NCI-H2196 treated with DMSO at 0.1 percent for 48 hours (cell line): ENCODE results near the gene FLOT2.
A peak's percentile ranks its signal among the peaks of the same experiment; 100 is the strongest.
"Not testable (repeated sequence)": the region's sequence is repeated elsewhere in the genome, so short reads cannot be mapped to it uniquely, and the experiment has no call there.

ENCODE experiments used
- DNase-seq: peaks from one replicate; lab custom pipeline; 2025; ENCODE audit not compliant: unreplicated experiment; lab: John Stamatoyannopoulos, UW

Gene FLOT2

DNA sequence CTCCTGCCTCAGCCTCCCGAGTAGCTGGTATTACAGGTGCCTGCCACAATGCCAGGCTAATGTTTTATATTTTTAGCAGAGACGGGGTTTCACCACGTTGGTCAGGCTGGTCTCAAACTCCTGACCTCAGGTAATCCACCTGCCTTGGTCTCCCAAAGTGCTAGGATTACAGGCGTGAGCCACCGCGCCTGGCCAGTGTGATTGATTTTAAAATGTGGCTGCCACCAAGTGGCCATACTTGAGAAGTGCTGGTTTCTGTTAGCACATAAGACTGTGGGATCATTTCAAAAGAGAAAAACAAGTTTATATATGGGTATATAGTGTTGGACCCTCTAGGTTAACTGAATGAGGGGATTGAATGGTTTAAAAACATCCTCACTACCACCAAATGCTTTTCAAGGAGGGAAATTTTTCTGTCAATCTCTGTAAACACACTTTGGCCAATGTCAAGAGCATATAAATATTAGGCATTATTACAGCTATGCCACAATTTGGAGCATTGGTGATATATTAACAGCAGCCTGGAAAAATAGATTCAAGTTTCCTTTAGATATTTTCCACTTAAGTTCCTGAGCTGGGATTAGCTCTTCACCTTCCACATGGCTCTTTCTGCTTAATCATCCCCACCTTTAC lies 18.9 kb upstream of the FLOT2 start:
- no peak for DNase-seq

DNA sequence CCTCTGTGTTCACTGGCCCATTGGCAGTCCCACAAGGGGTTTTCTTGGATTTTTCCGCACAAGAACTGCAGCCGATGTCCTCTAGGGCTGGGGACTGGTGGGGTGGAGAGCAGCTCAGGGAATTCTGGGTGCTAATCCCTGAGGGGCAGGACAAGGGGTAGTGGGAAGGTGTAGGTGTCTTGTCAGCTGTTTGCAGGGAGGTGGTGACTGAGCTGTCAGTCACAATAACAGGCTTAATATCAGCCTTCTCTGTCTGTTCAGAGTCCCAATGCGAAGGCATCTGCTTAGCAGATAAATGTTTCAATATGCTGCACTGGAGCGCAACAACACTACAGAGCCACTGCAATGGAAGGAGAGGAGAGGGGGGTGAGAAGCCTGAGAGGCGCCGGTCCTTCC lies 15.4 kb upstream of the FLOT2 start:
- DNase-seq: no peak

DNA sequence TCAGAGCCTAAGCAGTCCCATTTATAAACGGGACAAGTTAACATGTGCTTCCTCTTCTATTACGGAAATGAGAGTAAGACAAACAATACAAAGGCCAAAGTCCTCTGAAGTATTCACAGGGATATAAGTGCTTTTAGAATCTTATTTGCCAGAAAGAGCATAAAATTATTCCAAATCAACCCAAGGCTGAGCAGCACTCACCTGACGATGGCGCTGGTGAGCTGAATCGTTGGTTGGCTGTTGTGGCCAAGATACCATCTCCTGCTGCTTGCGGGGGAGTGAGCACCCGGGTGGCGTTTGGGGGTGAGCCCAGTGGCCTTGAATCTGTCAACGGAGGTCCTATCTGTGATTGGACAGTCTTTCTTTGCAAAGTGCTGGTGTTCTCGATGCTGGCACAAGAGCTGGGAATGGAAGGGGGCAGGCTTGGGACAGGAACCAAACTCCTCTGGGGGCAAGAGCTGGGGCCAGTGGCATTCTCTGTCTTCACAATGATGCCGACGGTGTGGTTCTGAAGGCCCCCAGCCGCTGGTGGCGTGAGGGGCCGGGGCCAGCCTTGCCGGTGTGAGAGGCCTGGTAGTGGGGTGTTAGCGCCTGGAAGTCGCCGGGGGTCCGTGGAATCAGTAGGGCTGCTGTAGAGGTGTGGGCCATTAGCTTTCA lies 14.9 kb upstream of the FLOT2 start:
- DNase-seq: no peak

DNA sequence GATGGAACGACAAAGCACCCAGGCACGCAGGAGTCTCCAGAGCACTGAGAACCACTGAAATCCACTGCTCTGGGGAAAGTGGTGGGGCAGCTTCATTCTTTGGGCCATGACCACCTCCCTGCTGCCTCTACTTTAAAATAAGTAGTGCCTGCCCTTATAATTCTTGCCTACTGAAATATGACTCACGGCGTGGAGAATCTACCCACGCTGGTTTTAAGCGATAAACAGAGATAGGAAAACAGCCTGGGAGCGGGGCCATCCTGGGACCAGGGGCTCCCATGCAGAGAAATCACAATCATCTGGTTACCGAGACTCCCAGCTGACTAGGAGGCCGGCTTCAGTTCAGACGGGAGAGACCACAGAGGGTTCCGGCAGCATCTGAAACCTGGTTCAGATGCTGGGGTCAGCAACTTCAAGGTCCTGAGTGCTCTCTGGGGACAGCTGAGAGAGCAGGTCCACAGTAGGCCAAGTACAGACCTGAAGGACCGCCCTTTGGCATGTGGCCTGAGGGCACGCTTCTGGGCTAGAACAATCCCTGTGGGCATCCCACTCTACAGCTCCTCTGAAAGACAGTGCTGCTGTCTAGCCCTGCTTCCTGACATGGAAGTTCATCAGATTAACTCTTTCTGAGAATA lies 14.0 kb upstream of the FLOT2 start:
- DNase-seq: no peak

DNA sequence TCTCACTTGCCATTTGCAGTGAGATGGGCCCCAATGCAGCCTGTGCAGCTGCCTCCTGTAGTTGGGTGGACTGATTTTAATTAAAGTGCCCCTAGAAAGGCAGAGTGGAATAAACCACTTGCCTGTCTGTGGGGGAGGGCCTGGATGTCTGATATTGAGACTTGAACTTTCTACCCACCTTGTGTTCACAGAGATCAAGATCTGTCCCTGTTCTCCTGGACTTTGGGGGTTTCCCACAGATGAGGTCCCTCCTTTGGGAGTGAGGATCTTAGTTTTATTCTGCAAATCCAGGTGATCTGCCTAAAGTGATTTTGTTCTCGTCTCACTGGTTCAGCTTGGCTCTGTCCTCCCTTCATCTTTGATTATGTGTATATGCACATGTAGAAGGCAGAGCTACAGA lies 13.0 kb upstream of the FLOT2 start:
- DNase-seq: no peak

DNA sequence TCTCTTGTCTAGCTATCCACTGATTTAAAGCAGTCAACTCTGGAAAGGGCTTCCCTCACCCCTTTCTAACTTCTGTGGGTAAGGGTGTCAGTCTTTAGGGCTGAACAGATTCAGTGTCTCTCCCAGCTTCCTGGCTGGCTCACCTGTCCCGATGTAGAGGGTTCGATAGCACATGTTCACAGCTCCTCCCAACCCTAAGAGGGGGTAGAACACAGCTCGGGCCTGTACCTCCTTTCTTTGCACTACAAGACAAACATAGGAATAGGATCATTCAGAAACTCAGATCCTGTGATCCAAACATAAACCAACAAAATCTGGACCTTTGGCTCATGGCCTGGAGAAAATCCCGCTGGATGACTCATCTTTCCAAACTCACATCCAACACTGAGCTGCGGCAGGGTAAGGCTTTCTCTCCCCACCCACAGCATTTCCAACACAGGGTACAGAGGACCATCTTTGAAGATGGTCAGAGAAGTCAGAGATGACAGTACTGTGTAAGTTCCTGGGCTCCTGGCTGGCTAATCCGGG lies 11.2 kb upstream of the FLOT2 start:
- no peak for DNase-seq

DNA sequence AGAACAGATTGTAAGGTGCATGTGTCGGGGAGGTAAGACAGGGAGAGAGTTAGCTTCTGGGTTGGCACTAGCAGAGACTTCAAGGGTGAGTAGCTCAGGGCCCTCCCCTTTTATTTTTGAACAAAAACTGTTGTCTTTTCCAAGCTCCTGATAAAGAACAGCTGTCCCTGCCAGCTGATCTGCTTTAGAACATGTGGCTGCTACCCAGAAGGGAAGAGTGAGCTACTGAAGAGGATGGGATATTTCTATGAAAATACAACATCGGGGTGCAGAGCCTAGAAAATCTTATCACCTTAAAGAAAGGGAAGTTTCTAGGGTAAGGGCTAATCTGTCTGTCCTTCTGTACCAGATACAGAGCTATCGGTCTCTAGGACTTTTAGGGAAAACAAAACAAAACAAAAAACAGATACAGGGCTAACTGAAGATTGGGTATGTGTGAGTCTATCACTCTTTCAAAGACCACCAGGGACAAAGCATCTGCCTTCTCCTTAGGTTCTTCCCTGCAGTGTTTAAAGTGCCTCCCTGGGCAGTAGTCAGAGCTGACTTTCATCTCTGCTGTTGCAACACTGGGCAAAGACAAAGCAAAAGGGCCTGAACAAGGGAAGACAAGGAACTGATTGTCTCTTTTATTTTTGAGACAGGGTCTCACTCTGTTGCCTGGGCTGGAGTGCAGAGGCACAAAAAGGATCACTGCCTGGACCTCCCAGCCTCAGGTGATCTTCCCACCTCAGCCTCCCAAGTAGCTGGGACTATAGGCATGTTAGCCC lies 10.4 kb upstream of the FLOT2 start:
- DNase-seq: no peak

DNA sequence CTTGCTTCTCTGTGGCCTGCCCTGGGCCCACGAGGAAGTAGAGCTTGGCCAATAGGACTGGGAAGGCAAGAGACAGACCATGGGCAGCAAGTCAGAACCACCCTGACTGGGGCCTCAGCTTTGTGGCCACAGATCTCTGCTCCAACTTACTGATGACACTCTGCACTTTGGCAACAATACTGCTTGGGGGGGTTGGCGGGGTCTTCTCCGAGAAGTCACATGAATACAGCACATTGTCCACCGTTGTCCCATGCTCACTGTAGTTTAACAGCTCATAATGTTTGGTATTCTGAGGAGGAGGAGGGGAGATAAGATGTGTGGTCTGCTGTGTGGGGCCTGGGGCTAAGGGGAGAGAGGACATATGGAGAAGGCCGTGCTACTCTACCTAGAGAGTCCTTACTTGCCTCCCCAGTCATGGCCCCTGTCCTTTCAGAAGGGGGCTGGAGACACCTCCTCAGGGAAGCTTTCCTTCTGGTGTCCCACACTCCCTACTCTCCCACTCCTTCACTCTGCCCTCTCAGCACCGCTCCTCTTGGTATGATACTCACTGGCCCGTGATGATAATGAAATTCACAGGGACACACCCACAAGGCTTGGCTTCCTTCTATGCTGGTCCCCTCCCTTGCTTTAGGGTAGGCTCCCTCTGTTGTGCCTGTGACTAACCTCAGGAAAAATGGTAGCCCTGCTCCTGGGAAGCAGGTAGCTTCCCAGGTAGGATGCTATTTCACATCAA lies 9.3 kb upstream of the FLOT2 start:
- DNase-seq: no peak

DNA sequence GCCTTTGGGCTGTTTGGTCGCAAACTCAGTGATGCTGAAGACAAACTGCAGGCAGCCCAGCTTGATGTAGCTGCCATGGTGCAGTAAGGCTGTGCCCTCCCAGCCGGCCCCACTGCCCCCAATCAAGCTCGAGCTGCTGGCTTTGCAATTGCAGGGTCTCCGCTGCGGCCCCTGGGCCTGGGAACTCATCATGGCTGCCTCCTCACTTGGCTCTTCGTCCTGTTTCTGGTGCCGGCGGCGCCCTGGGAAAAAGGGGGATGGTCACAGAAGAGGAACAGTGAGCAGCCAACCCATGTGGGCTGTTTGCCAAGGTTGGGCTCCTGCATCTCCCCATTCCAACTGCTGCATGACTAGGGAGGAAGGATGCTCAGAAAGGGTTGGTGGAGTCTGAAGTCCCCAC lies 8.7 kb upstream of the FLOT2 start:
- no peak for DNase-seq

DNA sequence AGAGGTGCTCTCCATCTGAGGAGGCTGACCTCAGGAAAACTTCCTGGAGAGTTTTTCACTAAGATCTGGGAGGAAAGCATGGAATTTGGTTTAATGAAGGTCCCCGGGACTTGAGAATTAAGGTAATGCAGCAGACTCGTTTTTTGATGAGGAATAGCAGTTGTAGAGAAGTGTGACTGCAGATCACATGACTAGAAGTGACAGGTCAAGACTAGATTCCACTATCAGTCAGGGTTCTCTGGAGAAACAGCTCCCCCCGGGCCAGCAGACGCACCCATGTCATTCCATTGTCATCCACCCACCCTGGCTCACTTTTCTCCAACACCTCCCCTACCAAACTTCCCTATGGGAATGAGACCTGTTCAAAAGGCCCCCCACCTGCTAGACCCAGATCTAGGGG lies 7.3 kb upstream of the FLOT2 start:
- no peak for DNase-seq

DNA sequence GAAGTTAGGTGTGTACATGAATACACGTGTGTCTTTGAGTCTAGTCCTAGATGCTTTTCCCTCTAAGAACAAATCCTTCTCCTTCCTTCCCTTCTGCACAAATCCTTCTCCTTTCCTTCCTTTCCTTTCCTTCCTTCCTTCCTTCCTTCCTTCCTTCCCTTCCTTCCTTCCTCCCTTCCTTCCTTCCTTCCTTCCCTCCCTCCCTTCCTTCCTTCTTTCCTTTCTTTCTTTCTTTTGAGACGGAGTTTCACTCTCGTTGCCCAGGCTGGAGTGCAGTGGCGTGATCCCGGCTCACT lies 6.0 kb upstream of the FLOT2 start:
- not testable (repeated sequence) for DNase-seq

DNA sequence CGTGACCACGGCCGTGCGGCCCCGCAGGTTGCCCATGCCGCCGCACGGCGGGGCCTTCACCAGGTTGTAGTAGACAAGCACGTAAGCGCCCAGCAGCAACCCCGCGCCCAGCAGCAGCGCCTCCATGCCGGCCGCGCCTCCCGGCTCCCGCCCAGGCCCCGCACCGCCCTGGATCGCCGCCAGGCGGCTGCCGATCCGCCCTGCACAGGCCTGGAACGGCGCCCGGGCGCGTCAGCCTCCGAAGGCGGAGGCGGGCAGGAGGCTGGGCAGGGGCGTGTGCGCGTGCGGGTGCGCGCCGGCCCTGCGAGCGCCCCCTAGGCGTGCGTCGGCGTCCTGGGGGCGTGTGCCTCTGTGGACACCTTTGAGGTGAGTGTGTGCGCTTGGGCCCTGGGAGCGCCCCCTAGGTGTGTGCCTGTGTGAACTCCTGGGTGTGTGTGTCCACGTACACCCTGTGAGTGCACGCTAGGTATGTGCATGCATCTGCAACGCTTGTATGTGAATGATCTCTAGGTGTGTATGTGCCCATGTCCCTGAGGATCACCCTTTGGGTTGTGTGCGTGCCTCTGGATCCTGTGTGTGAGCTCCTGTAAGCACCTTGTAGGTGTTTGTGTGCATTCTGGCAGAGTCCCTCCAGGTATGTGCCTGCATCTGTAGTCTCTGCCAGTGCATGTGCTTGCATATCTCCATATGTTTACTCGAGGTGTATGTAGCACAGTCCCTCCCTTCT lies 5.4 kb upstream of the FLOT2 start, which contains the start of gene DHRS13:
Gene DHRS13 (minus strand): TSS at position 261 of the 727 bp plus-strand sequence. CDS start 135 bp downstream, at position 126.
- peak; percentile 67 for DNase-seq

DNA sequence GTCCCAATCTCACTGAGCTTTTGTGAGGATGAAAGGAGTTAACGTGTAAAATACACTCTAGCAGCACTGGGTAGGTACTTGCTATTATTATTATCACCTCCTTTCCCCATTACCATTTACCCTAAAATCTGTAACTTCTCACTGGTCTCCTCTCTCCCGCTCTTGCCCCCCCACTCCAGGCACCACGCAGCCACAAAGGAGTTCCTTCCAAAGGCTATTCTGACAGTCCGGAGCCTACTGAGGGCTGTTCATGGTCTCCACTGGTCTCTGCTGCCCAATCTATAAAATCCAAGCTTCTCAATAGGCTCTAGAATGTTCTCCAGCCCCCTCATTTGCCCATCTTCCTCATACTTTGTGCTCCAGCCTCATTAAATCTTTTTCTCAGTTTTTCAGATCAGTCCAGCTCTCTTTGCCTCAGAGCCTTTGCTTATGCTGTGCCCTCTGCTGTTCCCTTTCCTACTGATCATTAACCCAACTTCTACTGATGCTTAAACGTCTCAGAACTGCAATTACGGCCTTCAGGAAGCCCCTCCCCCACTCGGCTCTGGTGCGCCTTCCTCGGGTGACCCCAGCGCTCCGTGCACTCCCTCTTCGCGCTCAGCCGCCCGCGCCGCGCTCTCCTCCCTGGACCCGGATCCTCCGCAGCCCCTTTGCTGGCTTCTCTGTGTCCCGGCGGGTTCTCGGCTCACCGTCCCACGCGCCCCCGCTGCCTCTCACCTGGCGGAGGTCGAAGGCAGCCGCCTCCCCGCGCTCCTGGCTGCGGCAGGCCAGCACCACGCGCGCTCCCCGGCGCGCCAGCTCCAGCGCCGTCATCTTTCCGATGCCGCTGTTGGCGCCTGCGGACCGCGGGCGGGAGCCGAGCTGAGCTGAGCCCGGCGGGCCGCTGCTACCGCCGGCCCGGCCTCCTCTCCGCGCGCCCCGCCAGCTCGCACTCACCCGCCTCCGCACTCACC lies 4.6 kb upstream of the FLOT2 start:
- no peak for DNase-seq

DNA sequence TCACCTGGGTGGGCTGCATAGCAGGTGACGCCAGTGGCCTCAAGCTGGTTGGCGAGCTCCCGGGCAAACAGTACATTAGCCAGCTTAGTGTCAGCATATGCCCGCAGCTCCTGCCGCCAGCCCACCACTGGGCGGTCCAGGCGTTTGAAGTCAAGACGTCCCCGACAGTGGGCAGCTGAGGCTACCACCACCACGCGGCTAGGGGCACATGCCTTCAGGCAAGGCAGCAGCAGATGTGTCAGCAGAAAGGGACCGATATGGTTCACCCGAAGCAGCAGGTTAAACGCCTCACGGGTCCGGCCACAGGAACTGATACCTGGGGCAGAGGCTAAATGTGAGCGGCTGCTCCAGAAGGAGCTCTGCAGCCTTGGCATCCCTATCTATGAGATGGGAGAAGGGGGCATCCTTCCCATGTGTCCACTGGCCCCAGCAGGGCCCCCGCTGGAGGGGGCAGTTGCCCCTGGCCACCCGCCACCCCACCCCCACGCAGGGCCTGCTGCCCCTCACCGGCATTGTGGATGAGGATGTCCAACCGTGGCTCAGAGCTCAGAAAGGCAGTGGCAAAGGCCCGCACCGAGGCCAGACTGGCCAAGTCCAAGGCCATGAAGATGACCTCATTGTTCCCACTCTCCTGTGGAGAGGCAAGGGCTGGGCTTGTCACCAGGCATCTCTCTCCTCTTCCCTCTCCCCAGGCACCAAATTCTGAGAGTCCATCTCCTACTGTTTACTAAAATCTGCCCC lies 3.6 kb upstream of the FLOT2 start:
- no peak for DNase-seq

DNA sequence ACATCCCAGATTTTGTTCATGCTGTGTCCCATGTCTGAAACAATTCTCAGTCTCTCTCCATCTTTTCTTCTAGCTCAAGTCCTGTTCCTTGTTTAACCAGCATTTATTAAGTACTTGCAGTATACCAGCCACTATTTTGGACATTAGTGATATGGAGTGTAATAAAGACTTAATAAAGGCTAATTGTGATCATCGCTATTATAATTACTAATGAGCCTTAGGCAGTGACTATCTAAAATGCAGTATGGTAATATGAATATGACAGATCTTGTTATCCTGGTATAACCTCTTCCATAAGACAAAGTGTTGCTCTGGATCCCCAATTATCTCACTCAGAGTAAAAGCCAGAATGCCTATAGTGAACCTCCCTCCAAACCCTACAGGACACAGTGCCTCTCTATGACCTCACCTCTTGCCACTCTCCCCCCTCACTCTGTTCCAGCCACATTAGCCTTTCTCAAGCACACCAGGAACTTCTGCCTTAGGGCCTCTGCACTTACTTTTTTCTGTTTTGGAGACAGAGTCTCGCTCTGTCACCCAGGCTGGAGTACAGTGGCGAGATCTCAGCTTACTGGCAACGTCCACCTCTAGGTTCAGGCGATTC lies 1.8 kb upstream of the FLOT2 start:
- DNase-seq: no peak

DNA sequence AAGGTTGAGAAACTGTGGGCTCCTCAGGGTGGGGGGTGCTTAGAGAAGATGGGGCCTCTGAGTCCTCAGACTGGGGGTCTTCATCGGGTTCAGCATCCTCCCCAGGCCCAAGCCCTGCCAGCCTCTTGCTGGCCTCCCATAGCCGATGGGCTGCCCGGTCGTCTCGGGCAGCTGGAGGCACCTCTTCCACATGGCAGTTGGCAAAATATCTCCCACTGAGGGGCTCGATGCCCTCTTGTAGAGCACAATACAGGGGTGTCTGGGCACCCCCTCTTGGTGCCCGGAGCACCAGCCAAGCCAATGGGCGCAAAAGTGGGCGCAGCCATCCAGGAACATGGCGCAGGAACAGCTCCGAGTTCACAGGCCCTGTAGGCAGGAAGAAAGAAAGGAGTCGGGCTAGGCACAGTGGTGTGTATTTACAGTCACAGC lies 1.0 kb upstream of the FLOT2 start:
- no peak for DNase-seq

DNA sequence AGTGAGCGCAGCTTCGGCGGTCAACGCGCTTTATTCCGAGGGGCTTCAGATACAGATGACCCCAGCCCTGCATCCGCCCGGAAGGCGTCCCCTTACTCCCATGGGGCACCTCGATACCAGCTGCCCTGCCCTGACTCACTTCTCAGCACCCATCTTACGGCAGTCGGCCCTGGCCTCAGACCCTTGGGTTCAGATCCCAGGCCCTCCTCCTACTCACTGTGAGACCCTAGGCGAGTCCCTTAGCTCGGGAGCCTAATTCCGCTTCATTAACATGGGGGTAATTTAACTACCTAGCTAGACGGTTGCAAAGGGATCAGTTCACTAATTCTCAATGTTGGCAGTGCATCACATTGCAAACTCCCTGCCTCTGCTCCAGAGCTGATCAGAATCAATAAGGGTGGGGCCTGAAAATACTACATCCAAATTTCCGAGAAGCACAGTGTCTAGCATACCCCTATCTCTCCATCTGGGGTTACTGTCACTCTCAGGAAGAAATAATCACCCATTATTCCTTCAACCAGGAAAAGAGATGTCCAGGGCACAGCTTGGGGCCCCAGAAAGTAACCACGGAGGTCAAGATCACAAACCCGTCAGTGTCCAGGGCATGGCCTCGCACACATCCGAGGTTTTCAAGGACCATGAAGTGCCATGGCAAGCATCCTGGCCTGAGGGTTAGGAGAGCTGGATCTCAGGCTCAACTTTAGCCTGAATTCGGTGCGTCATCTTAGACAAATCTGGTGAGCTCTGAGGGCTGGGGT lies 415 bp upstream of the FLOT2 start:
- DNase-seq: no peak
